ENCODE data around the gene SWAP70. TPM values are rescaled to one million over a fixed set of nuclear protein-coding genes. Genes with fewer than 3 reads are reported as not detected.
A peak's percentile ranks its signal among the peaks of the same experiment; 100 is the strongest.
"Not testable (repeated sequence)": the region's sequence is repeated elsewhere in the genome, so short reads cannot be mapped to it uniquely, and the experiment has no call there.

SWAP70 gene
- total RNA-seq, 1 donor from 2014 or later = 59.5 TPM

- DNase-seq (ENCODE audit: low read depth in 2 of 2) = no peak
Observed at GRCh38 chr11:9692691-9693090, 28.8 kb downstream of the SWAP70 start.

GRCh38 chr11:9693801-9694553 lies 30.1 kb downstream of the SWAP70 start:
- no peak for DNase-seq (ENCODE audit: low read depth in 2 of 2)

GRCh38 chr11:9695228-9695627 lies 31.4 kb downstream of the SWAP70 start:
- DNase-seq (ENCODE audit: low read depth in 2 of 2) = not testable (repeated sequence)

GRCh38 chr11:9697766-9698165 lies 33.9 kb downstream of the SWAP70 start:
- no peak for DNase-seq (ENCODE audit: low read depth in 2 of 2)

GRCh38 chr11:9700105-9700801 lies 36.4 kb downstream of the SWAP70 start:
- DNase-seq (ENCODE audit: low read depth in 2 of 2) = peak; percentile 19 to 22

- no peak for DNase-seq (ENCODE audit: low read depth in 2 of 2)
Observed at GRCh38 chr11:9701799-9702198, 37.9 kb downstream of the SWAP70 start.

GRCh38 chr11:9703280-9703679 lies 39.4 kb downstream of the SWAP70 start:
- peak in 1 of 2 donors; percentile 90 for DNase-seq (ENCODE audit: low read depth in 2 of 2)

GRCh38 chr11:9704037-9704436 lies 40.2 kb downstream of the SWAP70 start:
- no peak for DNase-seq (ENCODE audit: low read depth in 2 of 2)

GRCh38 chr11:9704620-9705019 lies 40.7 kb downstream of the SWAP70 start:
- no peak for DNase-seq (ENCODE audit: low read depth in 2 of 2)

GRCh38 chr11:9705361-9705760 lies 41.5 kb downstream of the SWAP70 start:
- not testable (repeated sequence) for DNase-seq (ENCODE audit: low read depth in 2 of 2)

- peak; percentile 22 to 77 for DNase-seq (ENCODE audit: low read depth in 2 of 2)
Observed at GRCh38 chr11:9708544-9708943, 44.7 kb downstream of the SWAP70 start.

- no peak for DNase-seq (ENCODE audit: low read depth in 2 of 2)
Observed at GRCh38 chr11:9710223-9710622, 46.3 kb downstream of the SWAP70 start.

GRCh38 chr11:9710852-9711251 lies 47.0 kb downstream of the SWAP70 start:
- DNase-seq (ENCODE audit: low read depth in 2 of 2) = no peak

- DNase-seq (ENCODE audit: low read depth in 2 of 2) = peak in 1 of 2 donors; percentile 19
Observed at GRCh38 chr11:9711454-9712307, 47.8 kb downstream of the SWAP70 start.

- no peak for DNase-seq (ENCODE audit: low read depth in 2 of 2)
Observed at GRCh38 chr11:9714272-9714940, 50.5 kb downstream of the SWAP70 start.

- DNase-seq (ENCODE audit: low read depth in 2 of 2) = peak; percentile 28 to 97
Observed at GRCh38 chr11:9716275-9717039, 52.6 kb downstream of the SWAP70 start.

GRCh38 chr11:9717040-9717357 lies 53.1 kb downstream of the SWAP70 start:
- no peak for DNase-seq (ENCODE audit: low read depth in 2 of 2)

GRCh38 chr11:9717719-9718118 lies 53.8 kb downstream of the SWAP70 start:
- no peak for DNase-seq (ENCODE audit: low read depth in 2 of 2)

- no peak for DNase-seq (ENCODE audit: low read depth in 2 of 2)
Observed at GRCh38 chr11:9718147-9718546, 54.3 kb downstream of the SWAP70 start.

GRCh38 chr11:9719566-9720289 lies 55.9 kb downstream of the SWAP70 start:
- peak; percentile 11 to 90 for DNase-seq (ENCODE audit: low read depth in 2 of 2)

Measured in lung microvascular endothelial cell (primary cell).